HG03039 (cell line): Measurements from ENCODE around the gene RBBP8.

Source experiments
- ATAC-seq: cut with Tn5 transposase; IDR thresholded peaks from one replicate; pipeline ENCODE4 v1.9.1; 2021; ENCODE audit warnings: mild to moderate bottlenecking, moderate library complexity; ENCODE audit not compliant: unreplicated experiment

The RBBP8 gene

DNA sequence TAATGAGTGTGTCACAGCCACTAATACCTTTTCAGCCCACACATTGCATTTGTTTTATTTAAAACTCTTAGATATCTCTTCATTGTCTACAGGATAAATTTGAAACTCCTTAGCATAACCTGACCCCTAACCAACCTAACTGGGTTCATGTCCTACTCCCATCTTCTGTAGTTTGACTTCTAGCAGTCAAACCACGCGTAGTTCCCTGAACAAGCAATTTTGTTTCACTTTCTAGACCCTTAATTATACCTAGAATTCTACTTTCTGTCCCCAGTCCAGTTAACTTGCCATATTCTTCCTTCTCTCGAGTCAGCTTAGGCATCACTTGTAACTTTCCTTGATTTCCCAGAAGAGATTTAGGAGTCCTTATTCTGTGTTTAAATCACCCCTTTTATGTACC lies 55.1 kb downstream of the RBBP8 start:
- ATAC-seq, result no peak

DNA sequence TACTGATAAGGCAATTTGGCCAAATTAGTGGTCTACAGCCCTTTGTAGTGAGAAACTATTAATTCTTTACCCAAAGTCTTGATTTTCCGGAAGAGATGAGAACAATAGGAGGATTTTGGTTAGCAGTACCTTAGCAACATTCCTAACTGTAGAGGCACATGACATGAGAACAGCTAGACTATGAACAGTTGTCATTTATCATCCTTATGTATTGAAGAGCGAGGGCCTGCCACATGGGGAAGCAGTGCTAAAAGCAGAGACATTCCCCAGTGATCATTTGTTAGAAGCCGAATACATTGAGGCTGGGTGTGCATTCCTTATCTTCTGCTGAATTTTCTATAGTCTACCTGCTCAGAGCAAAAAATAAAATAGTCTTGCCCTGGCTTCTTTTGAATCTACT lies 65.2 kb downstream of the RBBP8 start:
- no peak for ATAC-seq

DNA sequence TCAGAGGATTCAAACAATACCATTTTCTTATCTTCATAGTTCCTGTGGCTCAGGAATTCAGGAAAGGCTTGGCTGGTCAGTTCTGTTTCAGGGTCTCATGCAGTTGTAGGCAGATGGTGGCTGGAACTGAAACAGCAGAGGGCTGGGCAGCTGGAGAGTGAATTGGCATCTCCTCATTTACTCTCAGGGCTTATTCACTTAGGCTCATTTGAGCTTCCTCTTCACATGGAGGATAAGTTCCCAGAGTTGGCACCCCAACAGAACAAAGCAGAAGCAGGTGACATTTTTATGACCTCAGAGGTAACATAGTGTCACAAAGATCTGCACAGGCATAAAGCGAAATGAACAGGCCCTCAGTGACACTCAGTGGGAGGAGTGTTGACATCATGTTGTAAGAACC lies 66.1 kb downstream of the RBBP8 start:
- ATAC-seq, result no peak

- ATAC-seq, result no peak
Observed at GRCh38 chr18:22999647-23000046, 66.5 kb downstream of the RBBP8 start.

- no peak for ATAC-seq
Observed at GRCh38 chr18:23003289-23003688, 70.2 kb downstream of the RBBP8 start.

DNA sequence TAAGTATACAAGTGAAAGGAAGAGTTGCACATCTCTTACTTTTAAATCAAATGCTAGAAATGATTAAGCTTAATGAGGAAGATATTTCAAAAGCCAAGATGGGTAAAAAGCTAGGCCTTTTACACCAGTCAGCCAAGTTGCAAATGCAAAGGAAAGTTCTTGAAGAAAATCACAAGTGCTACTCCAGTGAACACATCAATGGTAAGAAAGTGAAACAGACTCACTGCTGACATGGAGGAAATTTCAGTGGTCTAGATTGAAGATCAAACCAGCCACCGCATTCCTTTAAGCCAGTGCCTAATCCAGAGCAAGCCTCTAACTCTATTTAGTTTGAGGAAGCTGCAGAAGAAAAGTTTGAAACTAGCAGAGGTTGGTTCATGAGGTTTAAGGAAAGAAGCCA lies 79.1 kb downstream of the RBBP8 start:
- ATAC-seq, result no peak

- ATAC-seq, result no peak
Observed at GRCh38 chr18:23020555-23021294, 87.6 kb downstream of the RBBP8 start.

GRCh38 chr18:23021623-23022022 lies 88.5 kb downstream of the RBBP8 start:
- ATAC-seq, result no peak

GRCh38 chr18:23032030-23032582 lies 99.0 kb downstream of the RBBP8 start:
- no peak for ATAC-seq

DNA sequence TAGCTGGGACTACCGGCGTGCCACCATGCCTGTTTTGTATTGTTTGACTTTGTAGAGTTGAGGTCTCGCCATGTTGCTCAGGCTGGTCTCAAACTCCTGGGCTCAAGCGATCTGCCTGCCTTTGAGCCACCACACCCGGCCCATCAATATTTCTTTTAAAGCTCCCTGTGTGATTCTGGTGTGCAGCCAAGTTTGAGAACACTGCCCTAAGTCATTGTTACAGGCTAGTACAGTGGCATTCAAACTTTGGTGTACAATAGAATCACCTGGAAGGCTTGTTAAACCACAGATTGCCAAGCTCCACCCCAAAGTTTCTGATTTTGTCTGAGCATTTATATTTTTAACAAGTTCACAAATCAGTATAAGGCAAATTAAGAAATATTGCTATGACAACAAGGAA lies 99.9 kb downstream of the RBBP8 start:
- no peak for ATAC-seq

DNA sequence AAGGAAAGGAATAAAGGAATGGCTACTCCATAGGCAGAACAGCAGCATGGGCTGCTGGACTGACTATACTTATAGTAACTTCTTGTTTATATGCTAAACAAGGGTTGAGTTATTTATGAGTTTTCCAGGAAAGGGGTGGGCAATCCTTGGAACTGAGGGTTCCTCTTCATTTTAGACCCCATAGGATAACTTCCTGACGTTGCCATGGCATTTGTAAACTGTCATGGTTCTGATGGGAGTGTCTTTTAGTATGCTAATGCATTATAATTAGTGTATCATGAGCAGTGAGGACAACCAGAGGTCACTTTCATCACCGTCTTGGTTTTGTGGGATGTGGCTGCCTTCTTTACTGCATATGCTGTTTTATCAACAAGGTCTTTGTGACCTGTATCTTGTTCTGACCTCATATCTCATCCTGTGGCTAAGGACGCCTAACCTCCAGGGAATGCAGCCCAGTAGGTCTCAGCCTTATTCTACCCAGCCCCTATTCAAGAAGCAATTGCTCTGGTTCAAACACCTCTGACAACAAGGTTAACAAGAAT lies 103.6 kb downstream of the RBBP8 start:
- no peak for ATAC-seq

DNA sequence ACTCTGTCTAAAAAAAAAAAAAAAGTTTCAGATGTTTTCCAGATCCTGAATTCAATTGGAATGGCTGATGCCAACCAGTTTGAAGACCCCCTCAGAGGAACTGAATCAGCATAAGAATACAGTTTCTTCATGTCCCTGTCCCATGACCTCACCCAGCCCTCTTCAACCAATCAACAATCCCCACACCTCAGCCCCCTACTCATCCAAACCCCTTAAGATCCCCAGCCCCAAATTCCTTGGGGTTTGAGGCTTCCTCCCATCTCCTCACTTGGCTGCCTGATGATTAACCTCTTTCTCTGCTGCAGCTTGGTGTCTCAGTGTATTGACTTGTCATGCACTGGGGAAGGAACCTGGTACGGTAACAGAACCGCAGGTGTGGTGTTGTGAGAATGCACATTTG lies 104.5 kb downstream of the RBBP8 start:
- no peak for ATAC-seq

DNA sequence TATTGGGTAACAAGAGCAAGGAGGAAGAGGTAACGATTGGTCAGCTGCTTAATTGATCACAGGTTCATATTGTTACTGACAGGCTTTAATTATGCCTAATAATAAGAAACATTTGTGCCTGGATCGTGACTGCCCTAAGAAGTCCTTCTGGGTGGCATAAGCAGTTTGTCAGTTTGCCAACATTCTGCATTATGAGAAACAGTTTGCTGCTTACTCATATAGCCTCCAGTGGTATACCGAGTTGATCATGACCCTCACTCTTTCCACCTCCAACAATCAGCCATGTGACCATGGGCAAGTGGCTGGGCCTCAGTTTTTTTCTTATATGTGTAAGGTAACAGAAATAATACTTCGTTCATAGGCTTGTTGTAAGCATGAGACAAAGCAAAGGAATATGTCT lies 105.6 kb downstream of the RBBP8 start:
- ATAC-seq, result no peak

GRCh38 chr18:23042133-23042532 lies 109.0 kb downstream of the RBBP8 start:
- ATAC-seq, result no peak

DNA sequence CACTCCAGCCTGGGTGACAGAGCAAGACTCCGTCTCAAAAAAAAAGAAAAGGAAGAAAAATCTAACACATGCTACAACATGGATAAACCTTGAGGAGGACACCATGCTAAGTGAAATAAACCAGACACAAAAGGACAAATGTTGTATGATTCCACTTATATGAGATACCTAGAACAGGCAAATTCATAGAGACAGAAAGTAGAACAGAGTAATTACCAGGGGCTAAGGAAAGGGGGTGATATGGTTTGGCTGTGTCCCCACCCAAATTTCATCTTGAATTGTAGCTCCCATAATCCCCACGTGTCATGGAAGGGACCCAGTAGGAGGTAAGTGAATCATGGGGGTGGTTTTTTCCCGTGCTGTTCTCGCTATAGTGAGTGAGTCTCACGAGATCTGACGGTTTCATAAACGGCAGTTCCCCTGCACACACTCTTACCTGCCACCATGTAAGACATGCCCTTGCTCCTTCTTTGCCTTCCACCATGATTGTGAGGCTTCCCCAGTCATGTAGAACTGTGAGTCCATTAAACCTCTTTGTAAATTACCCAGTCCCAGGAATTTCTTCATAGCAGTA lies 110.8 kb downstream of the RBBP8 start:
- no peak for ATAC-seq

DNA sequence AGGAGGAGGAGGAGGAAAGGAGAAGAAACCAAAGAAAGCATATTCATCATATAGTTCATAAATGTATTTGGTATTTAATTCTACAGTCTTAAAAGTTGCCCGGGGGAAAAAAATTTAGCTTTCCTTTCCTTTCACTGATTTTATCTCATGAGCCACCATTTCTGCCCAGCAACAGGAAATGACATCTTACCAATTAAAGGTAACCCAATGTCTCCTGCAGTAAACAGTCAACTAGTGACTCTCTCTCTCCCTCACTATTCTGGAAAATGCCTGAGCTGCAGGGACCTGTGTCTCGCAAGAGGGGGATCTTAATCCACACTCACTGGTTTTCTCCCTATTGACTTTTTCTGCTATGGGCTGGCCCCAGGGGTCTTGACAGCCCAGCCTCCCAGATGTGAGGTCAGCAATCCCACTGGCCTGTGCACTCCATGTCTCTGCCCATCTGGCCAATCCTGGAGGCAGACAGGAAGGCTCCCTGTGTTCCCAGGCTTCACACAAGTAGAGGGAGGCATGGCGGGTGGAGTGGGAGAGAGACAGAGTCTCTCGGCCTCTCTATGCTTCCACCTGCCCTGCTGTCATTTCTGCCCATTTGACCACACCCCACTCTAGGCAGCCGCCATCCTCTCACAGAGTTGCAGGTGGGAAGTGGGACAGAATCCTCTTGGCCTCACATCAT lies 116.7 kb downstream of the RBBP8 start:
- ATAC-seq, result no peak

DNA sequence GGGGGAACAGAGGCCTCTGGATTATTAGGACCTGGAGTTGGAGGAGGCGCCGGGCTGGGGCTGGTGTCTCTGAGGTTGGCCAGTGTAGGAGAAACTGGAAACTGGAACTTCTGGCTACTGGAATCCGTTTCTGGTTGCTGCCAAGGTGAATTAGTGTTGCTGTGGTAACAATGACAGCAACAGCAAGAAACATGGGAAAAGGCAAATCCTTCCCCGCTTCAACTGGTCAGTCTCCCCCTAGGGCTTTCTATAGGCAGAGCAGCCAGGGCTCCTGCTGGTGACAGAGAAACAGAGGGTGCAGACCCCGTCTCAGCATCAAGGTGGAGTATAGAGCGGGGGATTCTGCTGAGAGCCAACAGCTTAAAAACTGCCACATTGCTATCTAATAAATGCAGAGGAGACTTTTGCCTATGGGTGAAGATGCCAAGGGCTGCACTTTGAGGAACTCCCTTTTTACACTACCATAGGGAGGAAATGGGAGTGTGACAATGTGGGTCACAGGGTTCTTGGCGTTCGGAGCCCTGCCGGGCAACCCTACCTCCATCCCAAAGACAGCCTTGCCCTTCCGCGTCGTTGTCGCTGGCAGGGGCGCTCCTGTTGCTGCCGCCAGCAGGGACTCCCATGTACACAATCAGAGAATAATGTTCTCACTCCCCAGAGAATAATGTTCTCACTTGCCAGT lies 120.8 kb downstream of the RBBP8 start:
- ATAC-seq, result no peak

DNA sequence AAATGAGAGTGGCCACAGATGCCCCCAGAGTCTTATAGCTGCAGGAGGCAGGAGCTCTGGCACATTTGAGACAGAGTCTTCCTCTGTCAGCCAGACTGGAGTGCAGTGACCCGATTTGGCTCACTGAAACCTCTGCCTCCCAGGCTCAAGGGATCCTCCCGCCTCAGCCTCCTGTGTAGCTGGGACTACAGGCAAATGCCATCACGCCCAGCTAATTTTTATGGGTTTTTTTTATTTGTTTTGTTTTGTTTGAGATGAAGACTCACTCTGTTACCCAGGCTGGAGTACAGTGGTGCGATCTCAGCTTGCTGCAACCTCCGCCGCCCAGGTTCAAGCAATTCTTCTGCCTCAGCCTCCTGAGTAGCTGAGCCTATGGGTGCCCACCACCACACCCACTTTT lies 121.4 kb downstream of the RBBP8 start:
- no peak for ATAC-seq

- ATAC-seq, result no peak
Observed at GRCh38 chr18:23056315-23056714, 123.2 kb downstream of the RBBP8 start.

DNA sequence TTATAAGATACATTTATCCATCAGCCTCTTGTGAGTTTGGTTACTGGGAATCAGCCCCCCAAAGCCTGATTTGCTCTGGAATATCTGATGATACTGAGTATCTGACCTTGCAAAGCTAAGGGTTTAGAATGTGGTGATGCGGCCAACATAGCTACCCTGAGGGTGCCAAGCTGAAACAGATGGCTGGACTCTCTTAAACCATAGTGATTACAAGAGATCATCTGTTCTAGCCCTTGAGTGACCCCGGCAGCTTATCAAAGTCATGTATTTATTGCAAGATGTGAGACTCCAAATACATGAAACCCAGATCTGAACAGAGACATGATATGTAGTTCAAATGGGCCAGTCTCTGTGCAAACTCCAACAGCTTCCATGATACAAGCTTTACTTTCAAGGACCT lies 124.0 kb downstream of the RBBP8 start:
- no peak for ATAC-seq

GRCh38 chr18:23058746-23059415 lies 125.8 kb downstream of the RBBP8 start:
- ATAC-seq, result no peak
